GM12892 (cell line): Measurements from ENCODE around the gene MAGED1. TPM values are rescaled to one million over a fixed set of nuclear protein-coding genes. Genes with fewer than 3 reads are reported as not detected.

Source experiments
- DNase-seq: peaks from one replicate; pipeline ENCODE4 v3.0.0; 2011; ENCODE audit not compliant: insufficient read length
- FAIRE-seq: peaks from 2 replicates; lab custom pipeline; 2011; peaks lifted over from hg19 to GRCh38; lab: Jason Lieb, UNC
- POLR2A ChIP-seq: IDR thresholded peaks from 2 replicates; pipeline ENCODE4 v1.6.1; 2011; ENCODE audit warnings: low read depth, low read length, control low read depth
- POLR2AphosphoS5 ChIP-seq: IDR thresholded peaks from 2 replicates; pipeline ENCODE4 v1.6.1; 2011; ENCODE audit warnings: low read depth, low read length, control low read depth
- TAF1 ChIP-seq: IDR thresholded peaks from 2 replicates; pipeline ENCODE4 v1.6.1; 2011; ENCODE audit warnings: low read depth, mild to moderate bottlenecking, control low read depth, low read length, borderline replicate concordance
- polyA plus RNA-seq: library from polyadenylated mRNA; unstranded; fragments of >200 nt; gene quantifications from one replicate; pipeline ENCODE4 v1.2.1, GENCODE V29; 2012; ENCODE audit warnings: missing spikeins, inconsistent platforms; ENCODE audit not compliant: missing spikeins

Gene MAGED1, protein sequence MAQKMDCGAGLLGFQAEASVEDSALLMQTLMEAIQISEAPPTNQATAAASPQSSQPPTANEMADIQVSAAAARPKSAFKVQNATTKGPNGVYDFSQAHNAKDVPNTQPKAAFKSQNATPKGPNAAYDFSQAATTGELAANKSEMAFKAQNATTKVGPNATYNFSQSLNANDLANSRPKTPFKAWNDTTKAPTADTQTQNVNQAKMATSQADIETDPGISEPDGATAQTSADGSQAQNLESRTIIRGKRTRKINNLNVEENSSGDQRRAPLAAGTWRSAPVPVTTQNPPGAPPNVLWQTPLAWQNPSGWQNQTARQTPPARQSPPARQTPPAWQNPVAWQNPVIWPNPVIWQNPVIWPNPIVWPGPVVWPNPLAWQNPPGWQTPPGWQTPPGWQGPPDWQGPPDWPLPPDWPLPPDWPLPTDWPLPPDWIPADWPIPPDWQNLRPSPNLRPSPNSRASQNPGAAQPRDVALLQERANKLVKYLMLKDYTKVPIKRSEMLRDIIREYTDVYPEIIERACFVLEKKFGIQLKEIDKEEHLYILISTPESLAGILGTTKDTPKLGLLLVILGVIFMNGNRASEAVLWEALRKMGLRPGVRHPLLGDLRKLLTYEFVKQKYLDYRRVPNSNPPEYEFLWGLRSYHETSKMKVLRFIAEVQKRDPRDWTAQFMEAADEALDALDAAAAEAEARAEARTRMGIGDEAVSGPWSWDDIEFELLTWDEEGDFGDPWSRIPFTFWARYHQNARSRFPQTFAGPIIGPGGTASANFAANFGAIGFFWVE
- 66.2 TPM for polyA plus RNA-seq

DNA sequence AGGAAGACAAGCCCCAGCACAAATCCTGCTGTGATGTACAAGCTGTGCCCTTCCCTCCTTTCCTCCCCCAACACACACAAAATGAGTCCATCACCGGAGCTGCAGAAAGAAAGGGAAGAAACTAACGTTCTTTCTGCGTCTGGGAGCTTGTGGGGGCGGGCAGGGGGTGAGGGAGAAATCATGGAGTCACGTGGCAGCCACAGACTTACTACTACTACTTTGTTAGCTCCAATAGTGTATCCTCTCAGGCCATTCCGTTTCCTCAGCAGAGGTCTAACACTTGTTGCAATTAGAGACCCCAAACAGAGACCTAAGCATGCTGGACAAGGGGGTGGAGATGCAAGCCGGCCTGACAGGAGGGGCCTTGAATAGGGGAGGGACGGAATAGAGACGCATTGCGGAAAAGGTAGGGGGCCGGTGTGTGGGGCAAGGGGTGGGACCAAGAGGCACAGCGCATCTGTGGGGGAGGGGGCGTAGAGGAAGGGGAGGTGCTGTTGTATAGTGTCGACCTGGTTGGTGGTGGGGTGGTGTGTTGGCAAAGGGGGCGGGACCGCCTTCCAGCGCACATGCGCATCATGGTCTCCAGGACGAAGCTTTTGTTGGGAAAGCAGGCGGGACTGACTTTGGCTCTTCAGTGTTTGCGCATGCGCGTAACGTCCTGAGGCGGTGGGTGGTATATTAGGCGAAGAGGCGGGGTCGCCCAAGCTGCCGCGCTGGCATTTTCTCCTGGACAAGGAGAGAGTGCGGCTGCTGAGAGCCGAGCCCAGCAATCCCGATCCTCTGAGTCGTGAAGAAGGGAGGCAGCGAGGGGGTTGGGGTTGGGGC is at the start of gene MAGED1:
Gene MAGED1, plus strand, starts transcription at position 703 of the 825 bp plus-strand sequence. CDS start 682 bp downstream, outside the sequence.
- TF ChIP-seq POLR2AphosphoS5 (peak; percentile 60; the same call in 1 of the 2 replicates), POLR2A (peak; percentile 63), TAF1 (no peak)
- FAIRE-seq: peak; percentile 94
- peak; percentile 29 for DNase-seq

DNA sequence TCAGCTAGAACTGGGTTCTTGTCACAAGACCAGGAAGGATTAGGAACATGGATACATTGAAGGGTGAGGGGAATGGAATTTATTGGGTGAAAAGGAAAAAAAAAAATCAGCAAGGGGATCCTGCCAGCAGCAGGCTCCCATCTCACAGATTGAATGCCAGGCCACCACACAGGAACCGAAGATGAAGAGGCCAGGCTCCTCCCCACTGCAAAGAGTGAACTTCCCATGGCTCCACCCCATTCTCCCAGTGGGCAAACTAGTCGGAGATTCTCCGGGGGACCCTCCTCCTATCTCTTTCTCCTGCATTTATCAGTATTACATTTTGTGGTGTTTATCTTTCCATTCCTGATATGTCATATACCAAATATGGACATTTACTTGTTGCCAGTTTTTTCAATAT is 46.0 kb upstream of the MAGED1 start:
- TF ChIP-seq POLR2A (no peak), TAF1 (no peak), POLR2AphosphoS5 (no peak)
- no peak for FAIRE-seq
- no peak for DNase-seq

DNA sequence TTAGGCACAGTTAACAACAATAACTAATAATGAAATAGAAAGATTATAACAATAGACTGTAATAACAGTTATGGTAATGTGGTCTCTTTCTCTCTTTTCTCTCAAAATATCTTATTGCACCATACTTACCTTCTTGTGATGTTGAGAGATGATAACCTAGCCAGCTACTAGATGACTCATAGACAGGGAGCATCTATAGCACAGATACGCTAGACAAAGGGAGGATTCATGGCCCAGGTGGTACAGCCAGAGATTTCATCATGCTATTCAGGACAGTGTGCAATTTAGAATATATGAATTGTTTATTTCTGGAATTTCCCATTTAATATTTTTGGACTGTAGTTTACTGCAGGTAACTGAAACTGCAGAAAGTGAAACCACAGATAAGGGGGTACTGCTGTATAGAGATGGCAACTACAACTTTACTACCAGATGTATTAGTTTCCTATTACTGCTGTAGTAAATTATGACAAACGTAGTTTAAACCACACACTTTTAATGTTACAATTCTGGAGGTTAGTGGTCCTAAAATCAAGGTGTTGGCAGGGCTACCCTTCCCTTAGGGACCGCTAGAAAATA is 41.8 kb upstream of the MAGED1 start:
- FAIRE-seq: peak; percentile 78
- no peak for DNase-seq
- TF ChIP-seq TAF1 (no peak), POLR2A (no peak)

DNA sequence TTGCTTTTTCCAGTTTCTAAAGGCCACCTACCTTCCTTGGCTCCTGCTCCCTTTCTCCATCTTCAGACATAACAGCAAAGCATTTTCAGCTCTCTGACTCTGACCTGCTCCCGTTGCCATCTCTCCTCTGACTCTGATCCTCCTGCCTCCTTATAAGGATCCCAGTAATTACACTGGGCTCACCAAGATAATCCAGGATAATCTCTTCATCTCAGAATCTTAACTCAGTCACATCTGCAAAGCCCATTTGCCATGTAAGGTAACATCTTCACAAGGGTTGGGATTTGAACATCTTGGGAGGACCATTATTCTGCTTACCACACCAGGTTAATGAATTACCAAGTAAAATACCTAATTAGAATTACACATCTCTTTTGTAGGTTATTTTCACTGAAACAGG is 41.3 kb upstream of the MAGED1 start:
- DNase-seq (no peak), FAIRE-seq (no peak)
- TF ChIP-seq TAF1 (no peak), POLR2A (no peak), POLR2AphosphoS5 (no peak)

DNA sequence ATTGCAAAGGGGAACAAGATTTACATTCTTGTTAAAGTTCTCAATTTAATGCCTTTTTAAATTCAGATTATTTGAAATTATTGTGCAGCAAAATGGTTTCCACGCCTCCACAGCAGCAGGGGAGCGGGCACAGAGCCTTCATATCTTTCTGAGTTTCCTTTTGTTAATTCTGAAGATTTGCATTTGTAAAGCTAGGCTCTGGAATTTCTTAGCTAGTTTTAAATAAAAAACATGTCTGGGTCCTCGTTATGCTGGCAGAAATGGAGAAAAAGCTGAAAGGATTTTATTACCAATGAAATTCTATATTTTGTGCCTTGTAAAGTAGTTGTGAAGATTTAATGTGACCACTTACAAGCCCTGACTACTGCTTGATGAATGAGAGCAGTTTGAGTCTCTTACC is 40.8 kb upstream of the MAGED1 start:
- no peak for DNase-seq
- no peak for TF ChIP-seq POLR2AphosphoS5
- TF ChIP-seq TAF1: no peak
- no peak for TF ChIP-seq POLR2A

DNA sequence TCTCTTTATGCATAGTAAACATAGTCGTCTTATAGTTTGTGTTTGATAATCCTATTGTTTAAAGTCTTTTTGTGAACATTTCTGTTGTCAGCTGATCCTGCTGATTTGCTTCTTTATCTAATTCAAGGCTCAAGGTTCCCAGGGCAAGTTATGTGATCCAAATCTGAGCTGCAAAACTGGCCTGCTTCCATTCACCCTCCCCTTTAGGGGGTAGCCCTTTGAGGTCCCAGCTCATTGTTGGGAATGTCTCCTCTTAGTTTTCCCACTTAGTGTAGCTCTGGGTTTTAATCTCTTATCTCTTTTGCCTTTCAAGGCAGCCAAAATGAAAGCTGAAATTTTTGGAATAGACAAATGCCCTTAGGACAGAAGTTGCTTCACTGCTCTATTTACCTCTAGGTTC is 40.2 kb upstream of the MAGED1 start:
- no peak for DNase-seq
- TF ChIP-seq POLR2A (no peak), POLR2AphosphoS5 (no peak), TAF1 (no peak)
- no peak for FAIRE-seq

More for the DNA sequence above, 40.8 kb upstream of the MAGED1 start:
- no peak for FAIRE-seq

DNA sequence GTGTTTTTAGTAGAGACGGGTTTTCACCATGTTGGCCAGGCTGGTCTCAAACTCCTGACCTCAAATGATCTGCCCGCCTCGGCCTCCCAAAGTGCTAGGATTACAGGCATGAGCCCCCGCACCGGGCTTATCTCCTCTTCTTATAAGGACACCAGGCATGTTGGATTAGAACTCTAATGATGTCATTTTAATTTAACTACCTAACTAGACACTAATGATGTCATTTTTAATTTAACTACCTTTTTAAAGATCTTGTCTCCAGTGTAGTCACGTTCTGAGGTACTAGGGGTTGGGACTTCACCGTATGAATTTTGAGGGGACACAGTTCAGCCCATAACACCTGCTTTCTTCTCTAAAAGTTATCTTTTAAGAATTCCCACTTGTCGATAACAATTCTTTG is 37.7 kb upstream of the MAGED1 start:
- FAIRE-seq (no peak), DNase-seq (no peak)
- TF ChIP-seq POLR2AphosphoS5 (no peak), TAF1 (no peak), POLR2A (no peak)

DNA sequence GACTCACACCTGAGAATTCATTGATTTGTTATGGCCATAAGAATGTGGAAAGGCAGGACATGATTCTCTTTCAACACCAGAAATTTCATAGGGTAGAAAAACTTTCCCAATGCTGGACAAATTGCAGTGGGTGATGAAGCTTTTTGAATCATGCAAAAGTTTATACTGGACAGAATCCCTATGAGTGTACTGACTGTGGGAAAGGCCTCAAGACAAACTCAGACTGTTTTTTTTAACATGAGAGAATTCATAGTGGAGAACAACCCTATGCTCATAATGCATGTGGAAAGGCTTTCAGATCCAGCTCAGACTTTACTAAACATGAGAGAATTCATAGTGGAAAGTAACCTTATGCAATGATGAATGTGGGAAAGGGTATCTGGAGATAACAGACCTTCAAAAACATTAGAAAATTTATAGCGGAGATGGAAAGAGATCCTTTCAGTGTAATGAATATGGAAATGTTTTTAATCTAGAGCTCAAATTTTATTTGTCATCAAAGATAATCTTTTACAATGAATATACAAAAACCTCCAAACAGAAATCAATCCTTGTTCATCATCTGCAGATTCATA is 36.2 kb upstream of the MAGED1 start:
- no peak for FAIRE-seq
- DNase-seq: no peak
- TF ChIP-seq POLR2A (no peak), POLR2AphosphoS5 (no peak), TAF1 (no peak)

DNA sequence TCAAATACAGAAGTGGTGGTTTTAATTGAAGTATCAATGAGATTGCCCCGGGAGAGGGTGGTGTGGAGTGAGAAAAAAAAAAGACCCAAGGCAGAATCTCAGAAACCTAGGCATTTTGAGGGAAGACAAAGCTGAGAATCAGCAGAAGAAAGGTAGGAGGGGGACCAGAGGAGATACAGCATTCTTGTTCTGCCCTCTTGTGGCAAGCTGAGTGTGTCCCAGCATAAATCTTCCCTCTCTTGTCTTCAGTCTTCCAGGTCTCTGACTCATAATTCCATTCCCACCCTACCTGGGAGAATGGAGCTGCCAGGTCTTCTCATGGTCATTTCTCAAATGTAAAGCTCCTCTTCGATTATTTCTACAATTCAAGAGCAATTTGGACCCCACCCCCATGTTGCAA is 32.7 kb upstream of the MAGED1 start:
- TF ChIP-seq POLR2A (no peak), TAF1 (no peak), POLR2AphosphoS5 (no peak)
- no peak for FAIRE-seq
- DNase-seq: no peak

DNA sequence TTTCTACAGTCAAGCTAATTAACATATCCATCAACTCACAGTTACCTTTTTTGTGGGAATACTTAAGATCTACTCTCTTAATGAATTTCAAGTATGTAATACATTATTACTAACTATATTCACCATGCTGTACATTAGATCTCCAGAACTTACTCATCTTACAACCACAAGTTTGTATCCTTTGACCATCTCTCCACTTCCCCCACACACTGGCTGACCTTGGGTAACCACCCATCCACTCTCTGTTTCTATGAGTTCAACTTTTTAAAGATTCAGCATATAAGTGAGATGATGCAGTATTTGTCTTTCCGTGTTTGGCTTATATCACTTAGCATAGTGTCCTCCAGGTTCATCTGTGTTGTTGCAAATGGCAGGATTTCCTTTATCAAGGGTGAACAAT is 30.5 kb upstream of the MAGED1 start:
- DNase-seq: no peak
- TF ChIP-seq POLR2AphosphoS5 (no peak), TAF1 (no peak), POLR2A (no peak)
- FAIRE-seq: peak; percentile 71
